OCI-LY7 (cell line): ENCODE measurements around the gene BTNL3. TPM values are rescaled to one million over a fixed set of nuclear protein-coding genes. Genes with fewer than 3 reads are reported as not detected.

Source experiments
- BruUV-seq: library from RNA; stranded (reverse); fragments of 400-500 nt; replicated peaks from 2 replicates; lab custom pipeline; 2021; lab: Mats Ljungman, UMichigan
- CTCF ChIA-PET: fragments of 300-600 bp; sonication (Branson Sonifier 250); formaldehyde crosslinking; loops from one replicate; lab custom pipeline; 2022; ENCODE audit warnings: antibody characterized with exemption; ENCODE audit not compliant: unreplicated experiment; lab: Charles Lee
- POLR2A ChIA-PET: fragments of 300-600 bp; sonication (Branson Sonifier 250); formaldehyde crosslinking; loops from one replicate; lab custom pipeline; 2022; ENCODE audit warnings: antibody characterized with exemption; lab: Charles Lee
- DNase-seq: peaks from one replicate; pipeline ENCODE4 v3.0.0-alpha.2; 2015; ENCODE audit warnings: low spot score
- H2AFZ ChIP-seq: fragments of 200-600 bp; sonication (generic), shearing (Covaris generic); 2 replicates; pipeline ENCODE4 v1.6.1; 2014; ENCODE audit warnings: mild to moderate bottlenecking, antibody characterized with exemption, low read length, moderate library complexity
- H3K27ac ChIP-seq: fragments of 200-600 bp; sonication (generic); 2 replicates; pipeline ENCODE4 v1.5.1; 2014; ENCODE audit warnings: mixed run types, low read depth, mild to moderate bottlenecking, moderate library complexity, low read length, inconsistent platforms; ENCODE audit not compliant: poor library complexity, severe bottlenecking
- H3K36me3 ChIP-seq: fragments of 200-600 bp; sonication (generic); 2 replicates; pipeline ENCODE4 v1.6.1; 2014; ENCODE audit warnings: mild to moderate bottlenecking, antibody characterized with exemption, low read length, moderate library complexity, mixed read lengths; ENCODE audit not compliant: insufficient read depth
- H3K4me1 ChIP-seq: fragments of 200-600 bp; sonication (generic); 2 replicates; pipeline ENCODE4 v1.5.1; 2014; ENCODE audit warnings: mild to moderate bottlenecking, low read length; ENCODE audit not compliant: insufficient read depth, poor library complexity, severe bottlenecking
- H3K4me2 ChIP-seq: fragments of 200-600 bp; sonication (generic); 2 replicates; pipeline ENCODE4 v1.6.1; 2014; ENCODE audit warnings: mild to moderate bottlenecking, low read length
- H3K4me3 ChIP-seq: fragments of 200-600 bp; sonication (generic); 2 replicates; pipeline ENCODE4 v1.5.1; 2014; ENCODE audit warnings: mild to moderate bottlenecking, low read depth, low read length; ENCODE audit not compliant: poor library complexity, severe bottlenecking
- H3K79me2 ChIP-seq: fragments of 200-600 bp; sonication (generic); 2 replicates; pipeline ENCODE4 v1.6.1; 2016; ENCODE audit warnings: low read depth, mild to moderate bottlenecking, low read length, moderate library complexity, mixed read lengths; ENCODE audit not compliant: insufficient read depth
- H3K9me2 ChIP-seq: fragments of 200-600 bp; sonication (generic); 2 replicates; pipeline ENCODE4 v1.6.1; 2016; ENCODE audit warnings: mild to moderate bottlenecking, low read length, mixed read lengths; ENCODE audit not compliant: insufficient read depth
- H3K9me3 ChIP-seq: fragments of 200-600 bp; sonication (generic); 2 replicates; pipeline ENCODE4 v1.6.1; 2014; ENCODE audit warnings: mild to moderate bottlenecking, mixed run types, low read length, mixed read lengths
- H4K20me1 ChIP-seq: fragments of 200-600 bp; sonication (generic); 2 replicates; pipeline ENCODE4 v1.6.1; 2014; ENCODE audit warnings: mild to moderate bottlenecking, antibody characterized with exemption, low read length, moderate library complexity, mixed read lengths; ENCODE audit not compliant: insufficient read depth
- EZH2phosphoT487 ChIP-seq: fragments of 200-600 bp; sonication (generic); IDR thresholded peaks from 2 replicates; pipeline ENCODE4 v1.6.1; 2018; ENCODE audit warnings: low read depth, borderline replicate concordance, mild to moderate bottlenecking, mixed run types, antibody characterized with exemption, low read length, moderate library complexity, mixed read lengths
- intact Hi-C: fragments of 100-400 bp; cut with micrococcal nuclease; formaldehyde crosslinking; loops from one replicate; pipeline ENCODE4 v1.10.0; 2022; ENCODE audit not compliant: unreplicated experiment
- total RNA-seq, 2 experiments: library from RNA; depleted of rRNA in 1 of 2; stranded (reverse); fragments of >200 nt in 1 of 2; shearing (Covaris generic) in 1 of 2; gene quantifications; 2 replicates each; pipeline ENCODE4 v1.2.3, GENCODE V29; 2014 to 2022
- TF ChIP-seq, protein P1 (sequence below): fragments of 200-600 bp; sonication (generic); conservative IDR thresholded peaks from 2 replicates; pipeline ENCODE4 v1.5.1; 2014; ENCODE audit warnings: mild to moderate bottlenecking, antibody characterized with exemption, low read length, moderate library complexity, mixed read lengths

The BTNL3 gene
- total RNA-seq, 2 experiments from 2014 or later: not detected

DNA sequence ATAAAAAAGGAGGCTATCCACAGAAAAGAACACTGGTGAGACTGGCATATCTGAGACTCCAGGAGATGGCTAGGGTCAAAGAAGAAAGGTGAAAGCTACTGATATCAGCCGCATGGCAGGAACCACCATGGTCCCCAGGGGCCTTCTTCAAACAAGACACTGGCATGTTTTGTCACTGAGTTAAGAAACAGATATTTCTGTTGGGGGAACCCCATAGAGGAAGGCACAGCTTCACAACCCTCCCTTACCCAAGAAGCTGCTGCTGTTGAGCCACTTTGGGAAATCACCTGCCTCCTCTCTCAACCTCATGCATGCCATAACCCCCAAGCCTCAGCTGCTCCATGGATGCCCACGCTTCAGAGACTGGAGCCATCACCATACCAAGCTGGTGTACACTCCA lies 13.3 kb upstream of the BTNL3 start:
- no peak overlapping the region for H3K4me3 ChIP-seq
- H3K9me2 ChIP-seq: no peaks in the 10 kb centered on the region
- no peak overlapping the region for H2AFZ ChIP-seq
- H3K9me3 ChIP-seq: no peaks in the 10 kb centered on the region
- no peaks in the 10 kb centered on the region for H3K36me3 ChIP-seq
- TF ChIP-seq, protein P1, sequence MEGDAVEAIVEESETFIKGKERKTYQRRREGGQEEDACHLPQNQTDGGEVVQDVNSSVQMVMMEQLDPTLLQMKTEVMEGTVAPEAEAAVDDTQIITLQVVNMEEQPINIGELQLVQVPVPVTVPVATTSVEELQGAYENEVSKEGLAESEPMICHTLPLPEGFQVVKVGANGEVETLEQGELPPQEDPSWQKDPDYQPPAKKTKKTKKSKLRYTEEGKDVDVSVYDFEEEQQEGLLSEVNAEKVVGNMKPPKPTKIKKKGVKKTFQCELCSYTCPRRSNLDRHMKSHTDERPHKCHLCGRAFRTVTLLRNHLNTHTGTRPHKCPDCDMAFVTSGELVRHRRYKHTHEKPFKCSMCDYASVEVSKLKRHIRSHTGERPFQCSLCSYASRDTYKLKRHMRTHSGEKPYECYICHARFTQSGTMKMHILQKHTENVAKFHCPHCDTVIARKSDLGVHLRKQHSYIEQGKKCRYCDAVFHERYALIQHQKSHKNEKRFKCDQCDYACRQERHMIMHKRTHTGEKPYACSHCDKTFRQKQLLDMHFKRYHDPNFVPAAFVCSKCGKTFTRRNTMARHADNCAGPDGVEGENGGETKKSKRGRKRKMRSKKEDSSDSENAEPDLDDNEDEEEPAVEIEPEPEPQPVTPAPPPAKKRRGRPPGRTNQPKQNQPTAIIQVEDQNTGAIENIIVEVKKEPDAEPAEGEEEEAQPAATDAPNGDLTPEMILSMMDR: no peak
- no peak for TF ChIP-seq EZH2phosphoT487
- no peaks in the 10 kb centered on the region for H4K20me1 ChIP-seq
- ChIA-PET POLR2A (interaction anchor here (0.5 to 0.9 kb wide), 2 partner anchors 15 to 36 kb away, joined by 3 read pairs; no protein-coding TSS in a partner anchor), CTCF (no interaction called here)
- no peak overlapping the region for H3K4me2 ChIP-seq
- intact Hi-C loops: loop anchor here (5.0 kb wide), 1 partner anchor 77 kb away; no protein-coding TSS in a partner anchor
- H3K27ac ChIP-seq: no peak overlapping the region
- BruUV-seq: no TSS peak
- H3K4me1 ChIP-seq: peaks cover 3% of the 10 kb centered on the region
- H3K79me2 ChIP-seq: no peaks in the 10 kb centered on the region
- peak; percentile 9 for DNase-seq

DNA sequence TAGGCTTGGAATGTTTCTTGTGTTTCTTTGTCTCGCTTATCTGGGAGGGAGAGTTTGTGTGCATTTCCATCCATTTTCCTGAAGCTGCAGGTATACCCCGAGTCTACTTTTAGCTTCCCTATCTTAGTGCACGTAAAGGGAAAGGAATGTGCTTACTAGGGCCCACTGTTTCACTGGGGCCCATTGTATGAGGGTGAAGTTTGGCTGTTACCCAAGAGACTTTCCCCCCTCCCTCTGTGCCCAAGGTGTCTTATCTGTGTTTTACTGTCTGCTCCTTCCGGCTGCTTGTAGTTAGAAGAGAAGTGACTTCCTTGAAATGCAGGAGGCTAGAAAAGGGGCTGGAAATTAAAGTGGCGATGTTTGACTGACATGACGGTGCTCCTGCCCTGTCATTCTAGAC lies 12.1 kb upstream of the BTNL3 start:
- intact Hi-C loops: loop anchor here (5.0 kb wide), 1 partner anchor 76 kb away; no protein-coding TSS in a partner anchor
- CTCF ChIA-PET: no interaction called here
- peak; percentile 2 for DNase-seq

DNA sequence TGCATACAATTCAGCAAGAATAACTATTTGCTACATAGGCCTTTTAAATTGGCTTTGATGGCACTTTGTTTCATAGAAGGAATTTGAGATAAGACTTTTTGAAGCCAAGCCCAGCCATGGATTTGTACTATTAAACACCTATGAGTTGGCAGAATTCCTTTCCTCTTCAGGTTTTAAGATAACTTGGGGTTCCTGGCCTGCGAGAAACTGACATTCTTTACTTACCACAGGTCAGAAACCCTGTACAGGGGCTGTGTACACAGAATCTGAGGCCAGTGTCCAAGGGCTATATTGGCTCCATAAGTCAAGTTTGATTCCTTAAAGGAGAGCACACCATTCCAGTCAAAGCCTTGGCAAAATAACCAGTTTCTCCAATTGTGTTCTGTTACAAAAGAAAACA lies 10.8 kb upstream of the BTNL3 start:
- ChIA-PET POLR2A (no interaction called here), CTCF (no interaction called here)
- no peak overlapping the region for H3K4me2 ChIP-seq
- no peaks in the 10 kb centered on the region for H3K36me3 ChIP-seq
- H3K4me1 ChIP-seq: peaks cover 3% of the 10 kb centered on the region
- H3K9me3 ChIP-seq: no peaks in the 10 kb centered on the region
- H3K9me2 ChIP-seq: no peaks in the 10 kb centered on the region
- no peak for DNase-seq
- intact Hi-C loops: loop anchor here (5.0 kb wide), 1 partner anchor 74 kb away; no protein-coding TSS in a partner anchor
- no peak overlapping the region for H3K4me3 ChIP-seq
- H2AFZ ChIP-seq: no peak overlapping the region
- no peaks in the 10 kb centered on the region for H4K20me1 ChIP-seq
- H3K27ac ChIP-seq: no peak overlapping the region
- no peaks in the 10 kb centered on the region for H3K79me2 ChIP-seq
- TF ChIP-seq, protein P1: no peak
- no peak for TF ChIP-seq EZH2phosphoT487
- BruUV-seq: no TSS peak

More for the DNA sequence above, 12.1 kb upstream of the BTNL3 start:
- BruUV-seq: no TSS peak
- Histone ChIP-seq H3K36me3 (no peaks in the 10 kb centered on the region), H3K9me3 (no peaks in the 10 kb centered on the region), H3K9me2 (no peaks in the 10 kb centered on the region), H3K79me2 (no peaks in the 10 kb centered on the region), H3K4me2 (no peak overlapping the region), H4K20me1 (no peaks in the 10 kb centered on the region), H3K4me3 (no peak overlapping the region), H3K4me1 (peaks cover 3% of the 10 kb centered on the region), H3K27ac (no peak overlapping the region), H2AFZ (peak overlapping the region; percentile 58)
- POLR2A ChIA-PET: no interaction called here
- TF ChIP-seq EZH2phosphoT487: no peak
- TF ChIP-seq, protein P1: no peak
